OCI-LY3 (cell line): ENCODE data around the gene CADPS.

Source experiments
- EZH2phosphoT487 ChIP-seq: fragments of 200-600 bp; shearing (Covaris generic); IDR thresholded peaks from 2 replicates; pipeline ENCODE4 v1.6.1; 2018; ENCODE audit warnings: antibody characterized with exemption, mixed run types, low read depth
- TF ChIP-seq, protein P1 (sequence below): fragments of 200-600, 300-600 bp; sonication (generic); IDR thresholded peaks from 2 replicates; pipeline ENCODE4 v1.5.1; 2014; ENCODE audit warnings: antibody characterized with exemption, low read length, low read depth

DNA sequence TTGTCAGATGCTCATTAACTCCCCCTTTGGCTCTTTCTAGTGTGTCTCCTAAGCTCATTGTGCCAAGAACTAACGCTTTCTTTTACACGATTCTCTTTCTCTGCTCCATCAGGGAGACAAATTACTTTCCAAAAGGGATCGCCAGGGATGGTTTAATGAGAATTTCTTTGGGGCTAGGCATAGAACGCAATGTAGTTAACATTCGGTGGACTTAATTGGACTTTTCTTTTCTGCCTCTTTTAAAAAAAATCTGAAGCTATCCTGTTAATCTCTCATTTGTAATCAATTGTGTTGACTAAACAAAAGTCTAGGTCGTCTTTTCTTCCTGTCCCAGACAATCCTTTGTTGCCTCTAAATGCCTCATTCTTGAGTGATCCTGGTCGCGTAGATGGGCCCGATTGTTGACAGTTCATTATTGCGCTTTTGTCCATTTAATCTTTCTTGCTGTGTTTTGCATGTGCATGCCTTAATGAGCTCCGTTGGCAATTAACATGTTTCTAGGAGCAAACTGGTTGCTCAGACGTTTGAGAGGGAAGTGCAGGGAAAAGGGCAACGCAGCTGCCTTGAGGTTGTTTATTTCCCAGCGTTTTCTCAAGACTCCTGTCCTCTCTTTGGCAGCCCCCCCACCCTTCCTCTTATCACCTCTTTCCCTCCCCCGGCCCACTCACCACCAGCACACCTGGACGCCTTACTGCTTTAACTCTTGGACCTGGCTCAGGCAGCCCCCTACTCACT is 509.7 kb downstream of the CADPS start:
- TF ChIP-seq, protein P1, sequence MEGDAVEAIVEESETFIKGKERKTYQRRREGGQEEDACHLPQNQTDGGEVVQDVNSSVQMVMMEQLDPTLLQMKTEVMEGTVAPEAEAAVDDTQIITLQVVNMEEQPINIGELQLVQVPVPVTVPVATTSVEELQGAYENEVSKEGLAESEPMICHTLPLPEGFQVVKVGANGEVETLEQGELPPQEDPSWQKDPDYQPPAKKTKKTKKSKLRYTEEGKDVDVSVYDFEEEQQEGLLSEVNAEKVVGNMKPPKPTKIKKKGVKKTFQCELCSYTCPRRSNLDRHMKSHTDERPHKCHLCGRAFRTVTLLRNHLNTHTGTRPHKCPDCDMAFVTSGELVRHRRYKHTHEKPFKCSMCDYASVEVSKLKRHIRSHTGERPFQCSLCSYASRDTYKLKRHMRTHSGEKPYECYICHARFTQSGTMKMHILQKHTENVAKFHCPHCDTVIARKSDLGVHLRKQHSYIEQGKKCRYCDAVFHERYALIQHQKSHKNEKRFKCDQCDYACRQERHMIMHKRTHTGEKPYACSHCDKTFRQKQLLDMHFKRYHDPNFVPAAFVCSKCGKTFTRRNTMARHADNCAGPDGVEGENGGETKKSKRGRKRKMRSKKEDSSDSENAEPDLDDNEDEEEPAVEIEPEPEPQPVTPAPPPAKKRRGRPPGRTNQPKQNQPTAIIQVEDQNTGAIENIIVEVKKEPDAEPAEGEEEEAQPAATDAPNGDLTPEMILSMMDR = no peak
- no peak for TF ChIP-seq EZH2phosphoT487
